ENCODE measurements around the gene WWC2. TPM values are rescaled to one million over a fixed set of nuclear protein-coding genes. Genes with fewer than 3 reads are reported as not detected.
"Not testable (repeated sequence)": the region's sequence is repeated elsewhere in the genome, so short reads cannot be mapped to it uniquely, and the experiment has no call there.

WWC2 gene
- polyA plus RNA-seq, 3 donors: 4.8 to 8.9 (median 6.7) TPM

- WGBS, 3 donors: 94 to 98% (median 97%) methylated on average over 4 of the region's 4 CpGs
- H3K27ac ChIP-seq (ENCODE audit: low read depth, low read length): no peak overlapping the region
These were observed 85.0 kb downstream of the WWC2 start for GRCh38 chr4:183183906-183184535.

GRCh38 chr4:183185018-183185417, 86.0 kb downstream of the WWC2 start:
- 72 to 90% (median 87%) methylated on average over 5 of the region's 5 CpGs for WGBS, 3 donors
- H3K27ac ChIP-seq (ENCODE audit: low read depth, low read length): no peak overlapping the region

- no peak overlapping the region for H3K27ac ChIP-seq (ENCODE audit: low read depth, low read length)
- 82 to 90% (median 83%) methylated on average over 2 of the region's 2 CpGs for WGBS, 3 donors
These were observed 86.5 kb downstream of the WWC2 start for GRCh38 chr4:183185559-183185958.

GRCh38 chr4:183186813-183187212, 87.8 kb downstream of the WWC2 start:
- H3K27ac ChIP-seq (ENCODE audit: low read depth, low read length): no peak overlapping the region
- 81 to 91% (median 83%) methylated on average over 4 of the region's 4 CpGs for WGBS, 3 donors

GRCh38 chr4:183190900-183191527, 92.0 kb downstream of the WWC2 start:
- WGBS, 3 donors: 42 to 70% (median 67%) methylated on average over 4 of the region's 4 CpGs
- no peak overlapping the region for H3K27ac ChIP-seq (ENCODE audit: low read depth, low read length)

GRCh38 chr4:183191630-183192029, 92.6 kb downstream of the WWC2 start:
- 95 to 98% (median 96%) methylated on average over 5 of the region's 5 CpGs for WGBS, 3 donors
- H3K27ac ChIP-seq (ENCODE audit: low read depth, low read length): no peak overlapping the region

- 90 to 95% (median 94%) methylated on average over 2 of the region's 2 CpGs for WGBS, 3 donors
- H3K27ac ChIP-seq (ENCODE audit: low read depth, low read length): no peak overlapping the region
These were observed 93.5 kb downstream of the WWC2 start for GRCh38 chr4:183192571-183192970.

- 65 to 81% (median 71%) methylated on average over 5 to 6 of the region's 6 CpGs for WGBS, 3 donors
These were observed 94.8 kb downstream of the WWC2 start for GRCh38 chr4:183193730-183194338.

GRCh38 chr4:183195534-183195933, 96.5 kb downstream of the WWC2 start:
- H3K27ac ChIP-seq (ENCODE audit: low read depth, low read length): no peak overlapping the region
- WGBS, 3 donors: 89 to 93% (median 93%) methylated on average over 3 of the region's 3 CpGs

More at GRCh38 chr4:183193730-183194338, 94.8 kb downstream of the WWC2 start:
- not testable (repeated sequence) for H3K27ac ChIP-seq (ENCODE audit: low read depth, low read length)

- WGBS, 3 donors: 67 to 69% (median 69%) methylated on average over 3 of the region's 3 CpGs
- H3K27ac ChIP-seq (ENCODE audit: low read depth, low read length): no peak overlapping the region
These were observed 98.1 kb downstream of the WWC2 start for GRCh38 chr4:183197140-183197539.

- no peak overlapping the region for H3K27ac ChIP-seq (ENCODE audit: low read depth, low read length)
- WGBS, 3 donors: 8 to 38% (median 18%) methylated on average over 4 of the region's 4 CpGs
These were observed 101.4 kb downstream of the WWC2 start for GRCh38 chr4:183200453-183200852.

- 78 to 97% (median 91%) methylated on average over 4 of the region's 4 CpGs for WGBS, 3 donors
- H3K27ac ChIP-seq (ENCODE audit: low read depth, low read length): no peak overlapping the region
These were observed 102.3 kb downstream of the WWC2 start for GRCh38 chr4:183201331-183201730.

GRCh38 chr4:183202523-183202922, 103.5 kb downstream of the WWC2 start:
- no peak overlapping the region for H3K27ac ChIP-seq (ENCODE audit: low read depth, low read length)
- WGBS, 3 donors: 95 to 97% (median 96%) methylated on average over 2 of the region's 2 CpGs

GRCh38 chr4:183204793-183205192, 105.7 kb downstream of the WWC2 start:
- WGBS, 3 donors: 94 to 99% (median 96%) methylated on average over 2 of the region's 2 CpGs
- no peak overlapping the region for H3K27ac ChIP-seq (ENCODE audit: low read depth, low read length)

GRCh38 chr4:183205193-183205592, 106.1 kb downstream of the WWC2 start:
- WGBS, 3 donors: 27 to 45% (median 43%) methylated on average over 2 of the region's 2 CpGs
- H3K27ac ChIP-seq (ENCODE audit: low read depth, low read length): no peak overlapping the region

GRCh38 chr4:183205709-183206108, 106.7 kb downstream of the WWC2 start:
- H3K27ac ChIP-seq (ENCODE audit: low read depth, low read length): no peak overlapping the region
- 45 to 68% (median 67%) methylated on average over 4 of the region's 4 CpGs for WGBS, 3 donors

GRCh38 chr4:183211533-183211932, 112.5 kb downstream of the WWC2 start:
- 55 to 97% (median 96%) methylated on average over 8 of the region's 8 CpGs for WGBS, 3 donors
- no peak overlapping the region for H3K27ac ChIP-seq (ENCODE audit: low read depth, low read length)

- H3K27ac ChIP-seq (ENCODE audit: low read depth, low read length): no peak overlapping the region
- WGBS, 3 donors: 78 to 86% (median 80%) methylated on average over 2 of the region's 2 CpGs
These were observed 114.9 kb downstream of the WWC2 start for GRCh38 chr4:183213996-183214395.

GRCh38 chr4:183214912-183215488, 115.9 kb downstream of the WWC2 start:
- 96 to 97% (median 97%) methylated on average over 4 of the region's 4 CpGs for WGBS, 3 donors
- H3K27ac ChIP-seq (ENCODE audit: low read depth, low read length): no peak overlapping the region

All from adipose tissue (tissue), 3 donors.